ENCODE results near the gene VPS37C.
A peak's percentile ranks its signal among the peaks of the same experiment; 100 is the strongest.

VPS37C gene

DNA sequence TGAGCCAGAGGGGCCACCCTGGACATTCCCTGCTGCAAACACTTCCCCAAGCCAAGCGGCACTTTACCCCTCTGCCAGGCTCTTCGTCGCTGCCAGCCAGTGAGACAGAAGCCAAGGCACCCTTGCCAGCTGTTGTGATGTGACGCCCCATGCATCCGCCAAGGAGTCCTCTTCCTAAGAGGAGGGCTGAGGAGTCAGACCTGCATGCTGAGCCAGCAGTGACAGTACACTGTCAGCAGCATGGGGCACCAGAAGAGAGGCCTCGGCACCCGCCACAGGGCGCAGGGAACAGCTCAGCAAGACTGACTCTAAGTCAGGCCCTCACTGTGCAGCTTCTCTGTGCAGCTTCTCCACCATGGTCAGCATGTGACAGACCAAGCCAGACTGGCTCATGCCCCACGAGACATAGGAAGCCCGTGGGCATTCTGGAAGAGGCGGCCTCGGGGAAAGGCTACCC lies 26.4 kb downstream of the VPS37C start:
- DNase-seq (ENCODE audit: insufficient read length, low spot score) (no peak), FAIRE-seq (no peak)

DNA sequence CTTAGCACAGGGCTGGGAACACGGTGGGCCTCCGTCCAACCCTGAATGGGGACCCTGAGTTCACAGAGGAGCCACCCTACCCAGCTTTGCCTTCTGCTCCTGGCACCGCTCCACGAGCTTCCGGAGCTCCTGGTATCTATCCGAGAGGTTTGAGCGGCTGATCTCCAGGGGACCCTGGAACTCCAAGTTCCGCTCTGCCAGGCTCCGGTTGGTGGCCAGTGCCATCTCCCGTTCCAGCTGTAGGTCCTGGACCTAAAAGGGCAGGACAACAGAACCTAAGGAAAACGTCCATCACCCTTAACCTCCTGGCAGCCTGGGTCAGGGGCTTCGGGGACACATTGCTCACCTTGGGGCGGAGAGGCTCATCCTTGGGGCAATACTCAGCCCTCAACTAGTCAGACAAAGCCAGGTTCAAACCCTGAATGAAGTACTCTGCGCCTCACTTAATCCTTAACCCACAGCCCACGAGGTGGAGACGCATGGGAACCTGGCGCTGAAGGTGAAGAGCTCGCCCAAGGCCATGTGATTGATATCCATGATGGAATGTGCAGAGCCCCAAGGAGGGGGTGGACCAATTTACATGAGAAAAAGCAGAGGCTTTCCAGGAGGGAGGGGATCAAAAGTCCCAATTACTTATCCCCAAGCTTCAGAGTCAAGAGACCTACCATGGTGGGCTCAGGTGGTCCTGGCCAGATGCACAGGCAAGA lies 27.1 kb downstream of the VPS37C start:
- no peak for FAIRE-seq
- DNase-seq (ENCODE audit: insufficient read length, low spot score): no peak

DNA sequence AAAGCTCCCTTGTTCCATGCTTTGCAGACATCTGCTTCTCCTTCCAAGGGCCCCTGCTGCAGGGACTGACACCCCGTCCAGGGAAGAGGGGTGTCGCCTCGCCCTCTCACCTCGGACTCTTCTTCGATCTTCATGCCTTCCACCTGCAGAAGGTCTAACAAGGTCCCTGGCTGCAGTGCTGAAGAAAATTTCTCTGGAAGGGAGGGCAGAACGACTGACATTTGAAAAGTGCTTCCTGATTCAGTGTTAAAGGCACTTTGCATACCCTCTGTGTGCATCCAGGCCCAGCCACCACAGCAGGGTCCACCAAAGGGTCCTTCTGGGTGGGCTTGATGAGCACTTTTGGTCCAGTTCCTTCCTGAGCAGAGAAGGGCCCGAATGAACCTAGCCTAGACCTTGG lies 28.1 kb downstream of the VPS37C start:
- no peak for FAIRE-seq
- no peak for DNase-seq (ENCODE audit: insufficient read length, low spot score)

- FAIRE-seq (no peak), DNase-seq (ENCODE audit: insufficient read length, low spot score) (no peak)
Observed at GRCh38 chr11:61132646-61133045, 28.6 kb downstream of the VPS37C start.

GRCh38 chr11:61131998-61132555 lies 29.1 kb downstream of the VPS37C start:
- FAIRE-seq (no peak), DNase-seq (ENCODE audit: insufficient read length, low spot score) (no peak)

- no peak for FAIRE-seq
Observed at GRCh38 chr11:61131586-61131985, 29.6 kb downstream of the VPS37C start.

GRCh38 chr11:61131186-61131585 lies 30.0 kb downstream of the VPS37C start:
- no peak for FAIRE-seq
- no peak for DNase-seq (ENCODE audit: insufficient read length, low spot score)

More at GRCh38 chr11:61131586-61131985, 29.6 kb downstream of the VPS37C start:
- no peak for DNase-seq (ENCODE audit: insufficient read length, low spot score)

DNA sequence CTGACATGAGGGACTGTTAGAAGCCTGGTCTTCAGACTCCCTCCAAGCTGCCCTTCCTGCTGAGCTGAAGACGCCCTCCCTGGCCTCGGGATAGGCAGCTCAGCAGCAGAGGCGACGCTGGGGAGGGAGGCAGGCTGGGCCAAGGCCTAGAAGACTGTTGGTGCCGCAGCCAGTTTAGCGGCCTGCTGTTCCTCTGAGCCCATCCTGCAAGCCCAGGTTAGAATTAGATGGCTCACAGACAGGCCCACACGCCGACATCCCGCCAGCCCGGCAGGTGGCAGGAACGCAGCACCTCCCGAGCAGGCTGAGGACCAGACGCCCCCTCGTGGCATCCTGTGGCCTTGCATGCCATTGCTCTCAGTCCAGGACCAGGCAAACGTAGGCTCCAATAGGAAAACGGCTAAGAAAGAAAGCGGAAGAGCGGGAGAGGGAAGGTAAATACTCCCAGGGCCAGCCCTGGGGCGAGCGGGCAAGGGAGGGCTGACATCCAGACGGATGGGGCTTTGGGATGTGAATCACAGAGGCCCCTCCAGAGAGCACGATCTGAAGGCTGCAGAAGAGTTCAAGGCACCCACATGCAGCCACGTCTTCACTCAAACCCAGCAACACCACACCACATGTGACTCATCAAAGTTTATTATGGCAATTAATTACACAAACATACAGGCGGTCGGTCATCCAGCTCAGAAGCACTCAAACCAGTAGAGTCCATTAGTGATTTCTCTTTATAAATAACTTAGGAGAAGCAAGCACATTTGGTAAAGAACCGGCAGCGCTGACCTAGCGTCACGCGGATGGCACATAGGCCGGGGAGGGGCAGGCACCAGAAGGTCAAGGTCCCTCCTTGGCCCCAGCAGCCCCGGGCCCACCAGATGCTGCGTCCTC lies 31.3 kb downstream of the VPS37C start:
- DNase-seq (ENCODE audit: insufficient read length, low spot score) (peak; percentile 94), FAIRE-seq (peak; percentile 89)

DNA sequence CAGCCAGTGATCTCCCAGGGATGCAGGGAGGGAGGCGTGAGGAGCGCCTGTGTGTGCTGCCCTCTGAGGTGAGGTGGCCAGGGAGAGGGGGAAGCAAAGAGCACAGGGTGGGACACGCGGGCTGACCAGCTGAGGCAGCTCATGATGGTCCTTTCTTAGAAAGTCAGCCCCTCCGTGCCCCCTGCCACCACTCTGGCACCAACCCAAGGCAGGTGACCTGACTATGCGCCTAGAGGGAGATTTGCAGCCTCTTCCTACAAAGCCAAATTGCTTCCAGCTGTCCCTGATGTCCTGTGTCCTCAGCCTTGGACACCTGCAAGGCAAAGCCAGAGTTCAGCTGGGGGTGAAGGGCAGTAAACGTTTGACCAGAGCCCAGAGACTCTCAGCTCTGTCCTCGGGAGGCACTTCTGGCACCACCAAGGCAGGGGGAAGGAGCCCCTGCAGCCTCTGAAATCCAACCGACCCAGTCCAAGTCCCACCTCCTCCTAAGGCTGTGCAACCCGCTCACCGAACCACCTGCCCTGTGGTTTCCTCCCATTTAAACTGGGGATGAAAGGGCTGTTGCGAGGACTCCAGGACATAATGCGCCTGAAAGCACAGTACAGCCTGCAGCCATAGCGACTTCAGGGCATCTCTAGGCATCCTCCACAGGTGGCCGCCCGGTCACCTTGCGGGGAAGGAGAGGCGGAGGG lies 32.1 kb downstream of the VPS37C start:
- FAIRE-seq: no peak
- no peak for DNase-seq (ENCODE audit: insufficient read length, low spot score)

DNA sequence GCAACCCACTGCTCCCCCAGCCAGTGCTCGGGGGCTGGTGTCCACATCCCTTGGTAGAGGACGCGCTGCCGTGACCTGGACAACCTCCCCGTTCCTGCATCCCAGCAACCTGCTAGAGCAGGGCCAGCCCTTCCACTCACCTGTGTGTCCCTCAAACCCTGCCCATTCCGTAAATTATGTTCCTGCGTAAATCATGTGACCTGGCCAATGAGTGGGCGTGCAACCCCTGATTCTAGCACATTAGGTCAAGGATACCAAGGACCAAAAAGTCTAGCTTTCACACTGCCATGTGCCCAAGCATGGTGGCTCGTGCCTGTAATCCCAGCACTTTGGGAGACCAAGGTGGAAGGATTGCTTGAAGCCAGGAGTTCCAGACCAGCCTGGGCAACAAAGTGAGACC lies 33.2 kb downstream of the VPS37C start:
- DNase-seq (ENCODE audit: insufficient read length, low spot score): no peak
- no peak for FAIRE-seq

DNA sequence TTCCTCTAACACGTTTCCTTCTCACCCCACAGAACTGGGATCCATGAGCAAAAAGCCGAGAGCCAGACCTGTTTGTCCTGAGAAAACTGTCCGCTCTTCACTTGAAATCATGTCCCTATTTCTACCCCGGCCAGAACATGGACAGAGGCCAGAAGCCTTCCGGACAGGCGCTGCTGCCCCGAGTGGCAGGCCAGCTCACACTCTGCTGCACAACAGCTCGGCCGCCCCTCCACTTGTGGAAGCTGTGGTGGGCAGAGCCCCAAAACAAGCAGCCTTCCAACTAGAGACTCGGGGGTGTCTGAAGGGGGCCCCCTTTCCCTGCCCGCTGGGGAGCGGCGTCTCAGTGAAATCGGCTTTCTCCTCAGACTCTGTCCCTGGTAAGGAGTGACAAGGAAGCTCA lies 35.0 kb downstream of the VPS37C start:
- FAIRE-seq (no peak), DNase-seq (ENCODE audit: insufficient read length, low spot score) (no peak)

DNA sequence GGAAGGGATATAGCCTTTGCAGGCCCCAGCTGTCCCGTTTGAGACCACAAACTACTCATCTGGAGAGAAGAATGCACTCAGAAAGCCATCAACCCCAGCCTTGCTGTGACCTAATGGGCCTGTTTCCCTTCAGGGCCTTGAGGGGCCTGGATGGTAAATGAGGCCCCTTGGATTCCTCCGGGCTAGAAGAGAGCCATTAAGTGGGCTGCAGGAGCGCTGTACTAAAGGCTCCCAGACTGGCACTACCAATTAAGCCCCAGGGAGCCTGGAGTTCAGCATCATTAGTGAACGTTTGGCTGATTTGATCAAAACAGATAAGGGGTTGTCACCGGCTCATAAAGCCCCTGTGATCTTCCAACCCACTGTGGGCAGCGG lies 35.9 kb downstream of the VPS37C start:
- FAIRE-seq (no peak), DNase-seq (ENCODE audit: insufficient read length, low spot score) (no peak)

DNA sequence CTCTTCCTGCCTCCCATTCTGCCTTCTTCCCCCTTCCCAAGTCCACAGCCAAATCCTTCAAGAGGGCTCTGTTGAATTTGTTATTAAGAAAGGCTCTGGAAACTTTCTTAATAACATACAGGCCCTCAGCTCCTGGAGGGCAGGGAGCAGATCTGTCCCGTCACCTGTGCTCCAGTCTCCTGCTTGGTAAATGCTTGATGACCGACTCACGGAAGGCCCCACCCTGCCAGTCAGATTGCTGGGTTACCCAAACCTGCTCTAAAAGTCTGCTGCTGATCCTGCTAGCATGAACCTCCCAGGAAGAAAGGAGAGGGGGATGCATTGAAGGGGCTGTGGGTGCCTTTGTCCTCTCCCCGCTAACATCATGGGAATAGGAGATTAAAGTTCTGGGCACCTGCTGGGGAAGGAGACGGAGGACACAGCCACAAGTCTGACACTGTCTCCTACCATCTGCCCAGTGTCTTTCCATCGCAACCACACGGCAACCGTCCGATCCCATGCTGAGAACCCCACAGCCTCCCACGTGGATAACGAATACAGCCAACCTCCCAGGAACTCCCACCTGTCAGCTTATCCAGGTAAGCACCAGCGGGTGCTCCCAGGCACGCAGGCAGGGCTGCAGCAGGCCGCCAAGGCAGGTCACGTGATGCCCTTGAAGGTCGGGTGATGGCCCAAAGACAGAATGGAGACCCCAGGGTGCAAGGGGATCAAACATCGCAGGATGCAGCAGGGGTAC lies 36.5 kb downstream of the VPS37C start:
- no peak for DNase-seq (ENCODE audit: insufficient read length, low spot score)
- FAIRE-seq: no peak

GRCh38 chr11:61123775-61124571 lies 37.3 kb downstream of the VPS37C start:
- FAIRE-seq (no peak), DNase-seq (ENCODE audit: insufficient read length, low spot score) (no peak)

DNA sequence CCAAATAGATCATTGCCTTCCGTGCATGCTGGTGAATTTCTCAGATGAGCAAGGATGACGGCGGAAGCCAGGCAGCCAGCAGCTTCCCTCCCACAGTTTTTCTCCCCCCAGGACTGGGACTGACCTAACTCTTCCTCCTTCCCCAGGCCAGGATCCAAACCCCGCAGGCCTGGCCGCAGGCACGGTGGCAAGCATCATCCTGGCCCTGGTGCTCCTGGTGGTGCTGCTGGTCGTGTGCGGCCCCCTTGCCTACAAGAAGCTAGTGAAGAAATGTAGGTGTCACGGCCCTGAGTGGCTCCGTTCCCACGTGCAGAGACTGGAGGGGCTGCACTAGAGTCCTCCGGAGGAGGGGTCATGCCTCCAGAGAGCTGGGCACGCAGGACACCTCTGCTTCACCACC lies 38.5 kb downstream of the VPS37C start:
- DNase-seq (ENCODE audit: insufficient read length, low spot score) (no peak), FAIRE-seq (no peak)

DNA sequence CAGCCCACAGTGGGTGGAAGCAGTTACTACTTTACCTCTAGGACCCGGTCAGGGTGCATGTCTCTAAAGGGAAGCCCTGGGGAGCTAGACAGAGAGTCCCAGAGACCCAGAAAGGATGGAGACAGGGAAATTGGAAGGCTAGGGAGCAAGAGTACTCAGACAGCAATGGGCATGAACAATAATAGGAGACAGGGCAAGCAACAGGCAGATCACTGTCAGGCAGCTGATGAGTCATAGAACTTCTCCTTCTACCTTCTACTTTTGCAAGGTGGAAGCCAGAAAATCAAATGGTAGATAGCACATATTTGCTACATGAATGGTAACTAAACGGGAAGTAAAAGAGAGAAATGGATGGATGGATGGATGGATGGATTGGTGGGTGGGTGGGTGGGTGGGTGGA lies 39.3 kb downstream of the VPS37C start:
- FAIRE-seq (no peak), DNase-seq (ENCODE audit: insufficient read length, low spot score) (no peak)

GRCh38 chr11:61121192-61121831 lies 39.9 kb downstream of the VPS37C start:
- DNase-seq (ENCODE audit: insufficient read length, low spot score): no peak

DNA sequence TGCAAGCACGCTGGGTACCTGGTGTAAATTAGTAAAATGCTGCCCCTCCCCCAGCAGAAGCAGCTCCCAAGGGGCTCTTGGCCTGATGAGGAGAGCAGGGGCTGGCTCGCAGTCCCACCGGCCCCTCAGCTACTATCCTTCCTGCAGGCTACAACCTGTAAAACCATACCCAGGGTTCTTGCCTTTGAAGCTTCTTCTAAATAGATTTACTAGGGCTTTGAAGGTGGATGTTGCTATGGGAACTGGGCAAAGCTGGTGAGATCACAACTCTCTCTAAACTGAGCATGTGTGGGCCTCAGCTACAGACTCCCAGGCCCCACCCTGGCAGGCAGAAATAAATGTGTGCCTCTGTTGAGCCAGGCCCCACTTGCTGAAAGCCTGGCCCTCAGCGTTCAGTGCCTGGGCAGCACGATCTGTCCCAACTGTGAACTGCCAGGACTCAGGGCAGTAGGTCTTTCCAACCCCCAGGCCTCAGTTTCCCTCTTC lies 40.5 kb downstream of the VPS37C start:
- no peak for FAIRE-seq

More at GRCh38 chr11:61121192-61121831, 39.9 kb downstream of the VPS37C start:
- FAIRE-seq: no peak

More for the DNA sequence above, 40.5 kb downstream of the VPS37C start:
- no peak for DNase-seq (ENCODE audit: insufficient read length, low spot score)

Measured in HTR-8/SVneo (cell line).